ELR (cell line): ENCODE data around the gene SFXN5.
A peak's percentile ranks its signal among the peaks of the same experiment; 100 is the strongest.
"Not testable (repeated sequence)": the region's sequence is repeated elsewhere in the genome, so short reads cannot be mapped to it uniquely, and the experiment has no call there.

Experiments
- DNase-seq: peaks from one replicate; pipeline ENCODE4 v3.0.0-alpha.2; 2015; ENCODE audit warnings: low read depth

The SFXN5 gene

DNA sequence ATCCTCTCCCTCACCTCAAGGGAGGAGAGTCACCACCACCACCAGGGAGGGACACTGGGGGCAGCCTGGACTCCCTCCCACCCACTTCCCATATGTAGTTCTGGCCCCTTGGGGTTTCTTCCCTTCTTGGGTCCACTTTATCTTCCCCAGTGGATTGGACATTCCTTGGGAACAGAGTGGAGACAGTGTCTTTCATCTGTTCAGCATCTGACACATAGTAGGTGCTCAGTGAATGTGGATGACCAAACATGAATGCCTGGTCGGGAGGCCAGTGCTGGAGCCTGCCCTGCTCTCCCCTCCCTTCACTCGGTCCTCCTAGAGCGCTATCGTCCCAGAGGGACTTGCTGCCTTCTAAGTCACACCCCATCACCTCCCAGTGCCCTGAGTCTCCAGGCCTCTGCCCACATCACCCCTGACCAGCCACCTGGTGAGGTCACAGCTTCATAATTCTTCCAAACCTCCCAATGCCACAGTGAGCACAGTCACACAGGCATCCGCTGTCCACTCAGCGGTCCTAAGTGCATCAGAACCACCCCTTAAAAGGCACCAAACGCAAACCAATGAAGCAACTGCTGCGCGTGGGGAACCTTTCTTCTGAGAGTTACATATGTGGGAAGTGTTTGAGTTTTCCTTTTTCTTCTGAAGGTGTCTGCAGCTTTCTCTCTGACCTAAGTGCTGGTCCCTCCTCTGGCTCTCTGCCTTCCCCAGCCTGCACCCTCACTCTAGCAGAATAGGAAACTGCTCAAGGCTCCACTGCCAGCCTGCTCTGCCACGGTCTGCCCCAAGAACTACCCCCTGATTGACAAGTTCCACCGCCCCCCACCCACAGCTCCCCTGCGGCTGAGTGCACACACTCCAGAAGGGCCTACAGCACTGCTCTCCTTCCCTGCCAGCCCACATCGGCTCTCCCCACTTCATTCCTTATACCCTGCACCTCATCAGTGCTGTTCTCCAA is 7.2 kb upstream of the SFXN5 start:
- no peak for DNase-seq

- DNase-seq, result no peak
Measured at GRCh38 chr2:73077424-73077795, 5.9 kb upstream of the SFXN5 start.

GRCh38 chr2:73076701-73077423 is 5.3 kb upstream of the SFXN5 start:
- DNase-seq, result no peak

DNA sequence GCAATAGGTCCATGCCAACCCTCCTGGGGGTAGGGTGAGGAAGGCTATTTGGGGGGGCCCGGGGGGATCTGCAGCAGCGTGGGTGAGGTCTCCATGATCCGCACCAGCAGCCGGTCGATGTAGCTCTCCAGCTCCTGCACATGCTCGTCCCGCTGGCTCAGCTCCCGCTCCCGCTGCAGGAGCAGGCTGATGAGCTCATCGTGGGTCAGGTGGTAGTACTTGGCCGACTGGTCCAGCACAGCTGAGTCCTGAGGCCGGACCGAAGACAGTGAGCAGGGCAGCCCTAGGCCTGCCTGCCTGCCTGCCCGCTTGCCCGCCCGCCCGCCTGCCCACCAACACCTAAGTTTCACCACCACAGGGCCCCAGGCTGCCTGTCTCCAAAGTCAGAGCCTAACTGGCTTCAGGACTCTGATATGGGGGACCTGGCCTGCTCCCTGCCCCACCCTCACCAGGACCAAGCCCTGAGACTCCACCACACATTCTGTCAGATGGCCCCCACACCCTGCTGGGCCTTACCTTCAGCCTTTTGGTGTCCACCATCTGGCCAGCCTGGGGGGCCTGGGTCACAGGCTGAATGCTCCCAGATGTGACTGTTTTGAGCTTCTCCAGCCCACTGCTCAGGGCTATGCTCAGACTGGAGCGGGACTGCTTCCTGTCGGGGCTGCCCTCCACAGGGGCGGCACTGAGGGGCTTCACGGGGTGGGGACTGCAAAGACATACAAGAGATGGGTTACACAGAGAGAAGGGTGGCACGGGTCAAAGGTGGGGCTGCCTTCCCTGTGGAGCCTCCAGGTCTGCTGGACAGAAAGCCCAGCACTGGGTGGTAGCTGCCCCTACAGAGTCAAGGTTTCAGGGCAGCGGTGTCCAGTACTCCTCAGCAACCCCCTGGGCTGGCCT is 4.2 kb upstream of the SFXN5 start:
- no peak for DNase-seq

DNA sequence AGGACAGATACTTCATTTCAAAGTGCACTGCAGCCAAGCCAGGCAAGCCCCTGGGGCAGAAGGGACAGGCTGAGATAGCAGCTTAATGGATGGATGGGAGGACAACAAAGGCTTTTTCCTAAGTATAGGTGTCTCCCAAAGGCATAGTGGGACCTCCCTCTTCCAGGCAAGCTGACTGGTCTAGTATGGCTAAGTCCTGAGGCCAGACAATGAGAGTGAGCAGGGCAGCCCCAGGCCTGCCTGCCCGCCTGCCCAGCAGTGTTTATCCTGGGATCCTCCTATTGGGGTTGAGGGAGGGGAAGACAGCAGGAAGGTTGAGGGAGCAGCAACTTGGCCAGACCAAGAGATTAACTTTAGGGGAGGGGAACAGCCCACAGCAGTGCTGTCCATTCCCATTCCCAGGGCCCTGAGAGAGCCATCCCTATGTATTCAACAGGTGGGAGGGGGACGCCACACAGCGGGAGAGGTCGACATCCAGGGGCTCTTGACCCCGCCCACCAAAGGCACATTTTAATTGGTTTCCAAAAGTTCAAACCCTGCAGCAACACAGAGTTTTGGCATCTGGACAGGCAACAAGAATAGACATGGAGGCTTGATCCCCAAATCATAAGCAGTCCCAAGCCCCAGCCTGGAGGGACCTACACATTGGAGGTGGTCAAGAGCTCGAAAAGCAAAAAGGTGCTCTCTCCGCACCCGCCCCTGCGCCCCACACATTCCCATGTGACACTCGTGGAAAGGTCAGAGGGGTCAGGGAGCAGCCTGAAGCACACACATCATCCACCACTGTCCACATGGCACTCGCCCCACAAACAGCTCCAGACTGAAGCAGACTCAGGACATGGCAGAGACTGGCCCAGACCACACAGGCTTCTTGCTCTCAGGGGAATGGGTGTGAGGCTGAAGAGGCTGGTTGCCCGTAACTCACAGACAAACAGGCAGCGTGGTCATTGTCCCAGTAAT is 2.9 kb upstream of the SFXN5 start:
- DNase-seq, result no peak

DNA sequence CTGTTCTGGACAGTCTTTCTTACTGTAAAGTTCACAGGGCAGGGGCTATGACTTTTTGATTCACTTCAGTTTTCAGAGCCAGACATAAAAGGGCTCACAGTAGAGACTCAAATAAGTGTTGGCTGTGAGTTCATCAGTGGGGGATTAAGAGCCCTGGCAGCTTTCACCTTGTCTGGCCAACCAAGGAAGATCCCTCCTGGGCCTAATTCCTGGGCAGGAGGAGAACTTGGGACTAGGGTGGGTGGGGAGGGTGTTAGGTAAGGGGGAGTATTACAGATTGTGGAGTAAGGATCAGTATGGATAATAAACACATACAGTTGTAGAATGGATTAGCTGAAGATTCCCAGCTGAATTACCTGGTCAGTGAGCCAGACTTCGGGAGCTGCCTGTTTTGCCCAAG is 904 bp upstream of the SFXN5 start:
- DNase-seq, result no peak

DNA sequence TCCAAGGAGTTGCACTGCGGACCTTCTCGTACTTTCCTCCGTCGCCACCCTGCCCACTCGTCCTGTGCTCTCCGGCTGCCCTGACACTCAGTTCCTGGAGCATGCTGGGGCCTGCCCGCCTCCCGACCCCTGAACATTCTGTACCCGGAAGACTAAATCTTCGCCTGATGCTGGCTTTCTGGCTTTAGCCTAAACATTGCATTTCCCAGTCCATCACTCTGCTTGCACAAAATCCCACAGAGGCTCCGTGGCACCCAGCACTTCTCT is 550 bp upstream of the SFXN5 start:
- DNase-seq, result no peak

GRCh38 chr2:73070643-73071359 is 711 bp downstream of the SFXN5 start:
- peak; percentile 71 for DNase-seq

DNA sequence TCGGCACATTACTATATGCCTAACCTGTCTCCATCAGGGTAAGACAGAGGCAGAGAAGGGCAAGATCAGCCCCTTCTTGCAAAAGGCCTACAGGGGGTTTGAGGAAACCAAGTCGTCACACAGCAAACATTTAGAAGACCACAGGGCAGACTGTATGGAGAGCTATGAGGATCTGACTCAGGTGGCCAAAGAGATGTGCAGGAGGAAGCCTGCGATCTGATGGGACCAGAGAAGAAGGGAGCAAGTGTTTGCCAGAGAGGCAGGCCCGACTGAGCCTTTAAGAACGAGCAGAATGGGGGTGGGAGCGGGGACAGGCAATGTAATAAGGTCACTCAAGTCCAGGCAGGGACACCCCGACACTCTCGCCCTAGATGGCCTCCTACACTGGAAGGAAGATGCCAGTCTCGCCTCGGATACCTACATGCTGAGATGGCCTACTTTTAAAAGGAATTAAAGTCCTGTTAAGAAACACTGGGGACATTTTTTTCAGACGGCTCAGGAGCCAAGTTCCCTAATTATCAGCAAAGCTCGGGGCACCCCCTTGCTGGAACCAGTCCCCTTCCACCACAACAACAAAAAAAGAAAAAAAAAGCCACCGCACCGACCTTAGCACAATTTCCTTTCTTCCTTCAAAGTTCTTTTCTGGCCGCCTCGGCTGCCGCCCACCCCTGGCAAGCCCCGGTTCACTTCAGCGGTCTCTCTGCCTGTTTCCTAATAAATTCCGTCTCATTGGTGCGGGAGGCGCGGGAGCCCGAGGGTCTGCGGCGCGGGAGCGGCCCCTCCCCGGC is 1.5 kb downstream of the SFXN5 start:
- DNase-seq, result peak; percentile 55

DNA sequence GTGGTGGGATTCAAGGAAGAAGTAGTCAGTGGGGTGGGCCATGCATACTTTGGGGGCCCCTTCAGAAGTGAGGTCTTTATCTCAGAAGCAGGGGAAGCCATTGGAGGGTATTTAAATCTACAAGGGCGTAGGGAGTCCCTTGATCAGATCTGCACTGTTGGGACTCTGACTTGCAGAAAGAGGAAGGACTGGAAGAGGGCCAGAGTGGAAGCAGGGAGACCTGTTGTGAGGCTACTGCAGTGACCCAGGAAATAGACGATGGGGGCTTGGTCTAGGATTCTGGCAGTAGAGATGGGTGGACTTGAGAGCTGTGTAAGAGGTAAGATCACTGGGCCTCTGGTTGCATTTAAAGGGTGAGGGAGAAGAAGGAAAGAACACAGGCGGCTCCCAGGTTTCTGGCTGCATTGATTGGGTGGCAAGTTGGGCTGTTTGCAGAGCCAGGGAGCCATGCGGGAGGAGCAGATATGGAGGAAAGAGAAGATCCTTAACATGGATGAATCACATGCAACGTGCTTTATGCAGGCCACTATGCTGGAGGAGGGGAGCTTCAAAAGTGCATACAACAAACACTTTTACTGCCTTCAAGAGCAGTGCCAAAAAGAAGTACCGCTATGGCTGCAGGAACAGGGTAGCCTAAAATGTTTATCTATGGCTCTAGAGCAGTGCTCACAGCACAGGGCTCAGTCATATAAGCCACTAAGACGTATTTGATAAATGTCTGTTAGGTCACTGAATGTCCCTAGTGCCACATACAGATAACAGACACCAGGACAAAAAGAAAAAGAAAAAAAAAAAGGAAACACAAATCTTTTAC is 2.3 kb downstream of the SFXN5 start:
- peak; percentile 33 for DNase-seq

- no peak for DNase-seq
Measured at GRCh38 chr2:73068147-73068546, 3.4 kb downstream of the SFXN5 start.

- no peak for DNase-seq
Measured at GRCh38 chr2:73067043-73067442, 4.5 kb downstream of the SFXN5 start.

GRCh38 chr2:73065070-73065469 is 6.4 kb downstream of the SFXN5 start:
- not testable (repeated sequence) for DNase-seq

DNA sequence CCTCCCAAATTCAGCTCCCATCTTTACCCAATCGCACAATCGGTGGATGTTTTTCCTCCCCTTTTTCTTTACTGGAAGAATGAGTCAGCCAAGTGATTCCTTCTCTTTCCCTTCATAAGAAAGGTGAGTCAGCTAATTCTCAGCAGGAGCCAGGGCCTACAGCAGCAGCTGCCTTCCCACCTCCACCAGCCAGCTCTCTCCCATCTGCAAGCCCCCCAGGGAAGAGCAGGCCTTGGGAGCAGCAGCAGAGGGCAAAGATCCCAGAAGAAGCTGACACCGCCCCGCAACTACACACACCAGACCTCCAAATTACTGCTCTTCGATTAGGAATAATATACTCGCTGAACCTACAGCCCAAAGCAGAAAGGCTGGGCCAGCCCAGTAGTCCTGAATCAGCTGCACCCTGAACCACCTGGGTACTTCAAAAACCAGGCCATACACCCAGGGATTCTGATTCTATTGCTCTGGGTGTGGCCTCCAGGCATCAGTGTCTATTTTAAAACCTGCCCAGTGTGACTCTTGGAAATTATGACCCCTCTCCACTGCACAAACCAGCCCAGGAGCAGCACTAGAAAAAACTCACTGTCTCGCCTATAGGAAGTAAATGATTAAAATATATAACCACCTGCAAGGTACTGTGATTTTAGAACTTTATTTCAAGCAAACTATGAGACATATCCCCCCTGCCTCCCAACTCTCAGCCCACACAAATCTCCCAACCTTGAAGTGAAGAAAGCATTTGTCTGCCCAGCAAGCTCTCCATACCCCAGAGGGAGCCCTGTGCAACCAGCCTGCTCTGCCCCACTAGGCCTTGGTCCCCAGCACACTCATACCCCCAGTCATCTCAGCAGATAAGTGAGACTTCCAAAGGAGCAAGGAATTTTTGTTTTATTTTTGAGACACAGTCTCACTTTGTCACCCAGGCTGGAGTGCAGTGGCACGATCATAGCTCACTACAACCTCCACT is 7.3 kb downstream of the SFXN5 start:
- DNase-seq, result peak; percentile 92

- peak; percentile 26 for DNase-seq
Measured at GRCh38 chr2:73063472-73063871, 8.0 kb downstream of the SFXN5 start.

GRCh38 chr2:73059106-73059505 is 12.4 kb downstream of the SFXN5 start:
- DNase-seq, result no peak

DNA sequence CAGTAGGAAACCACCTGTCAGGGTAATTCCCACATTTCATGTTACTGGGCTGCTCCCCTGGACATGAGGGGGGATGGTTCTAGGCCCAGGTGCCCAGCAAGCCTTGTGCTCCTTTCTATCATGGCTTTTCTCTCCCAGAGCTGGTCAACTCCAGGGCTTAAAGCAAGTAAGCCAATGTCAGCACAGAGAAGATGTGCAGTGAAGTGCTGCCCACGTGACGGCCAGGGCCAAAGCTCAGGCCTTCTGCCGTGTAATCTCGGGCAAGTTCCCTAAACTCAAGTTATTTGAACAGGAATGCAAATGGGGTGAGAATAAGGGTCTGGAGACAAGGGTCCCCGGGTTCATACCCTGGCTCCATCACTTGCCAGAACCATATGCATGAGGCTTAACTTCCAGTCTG is 16.5 kb downstream of the SFXN5 start:
- DNase-seq, result no peak
